Heart right ventricle (tissue), 16 donors: ENCODE measurements around the gene RNF19B. TPM values are rescaled to one million over a fixed set of nuclear protein-coding genes. Genes with fewer than 3 reads are reported as not detected.

Source experiments
- ATAC-seq, 8 donors: fragments of 200-7000 bp; cut with Tn5 transposase; one replicate each; pipeline ENCODE4 v1.9.1; 2020; ENCODE audit warnings: mild to moderate bottlenecking in 8 of 8, moderate library complexity in 8 of 8, moderate number of reproducible peaks in 1 of 8
- DNase-seq, 2 donors: peaks; one replicate each; pipeline ENCODE4 v3.0.0-alpha.2; 2020
- H3K27ac ChIP-seq, 10 donors: fragments of 200-600 bp; sonication (generic) in 2 of 10; one replicate each; pipeline versions ENCODE4 v1.5.0 to v1.8.0; 2020 to 2022; ENCODE audit warnings: mild to moderate bottlenecking in 3 of 10
- H3K27me3 ChIP-seq, 7 donors: fragments of 200-600 bp; one replicate each; pipeline ENCODE4 v1.8.0; 2021 to 2022; ENCODE audit warnings: mild to moderate bottlenecking in 2 of 7
- H3K36me3 ChIP-seq, 9 donors: fragments of 200-600 bp; sonication (generic) in 1 of 9; one replicate each; pipeline versions ENCODE4 v1.5.0 to v1.8.0; 2020 to 2022; ENCODE audit warnings: mild to moderate bottlenecking in 2 of 9
- H3K4me1 ChIP-seq, 9 donors: fragments of 200-600 bp; sonication (generic) in 1 of 9; one replicate each; pipeline versions ENCODE4 v1.5.0 to v1.8.0; 2020 to 2022; ENCODE audit warnings: mild to moderate bottlenecking in 4 of 9
- H3K4me3 ChIP-seq, 10 donors: fragments of 200-600 bp; sonication (generic) in 2 of 10; one replicate each; pipeline versions ENCODE4 v1.5.0 to v1.8.0; 2020 to 2022; ENCODE audit warnings: mild to moderate bottlenecking in 7 of 10, moderate library complexity in 2 of 10
- H3K9me3 ChIP-seq, 11 donors: fragments of 200-600 bp in 10 of 11; sonication (generic) in 2 of 11; one replicate each; pipeline versions ENCODE4 v1.5.0 to v1.8.0; 2013 to 2022; ENCODE audit warnings: mild to moderate bottlenecking in 2 of 11, control low read depth in 1 of 11, moderate library complexity in 1 of 11
- CTCF ChIP-seq, 9 donors: fragments of 200-600 bp; sonication (generic) in 2 of 9; IDR thresholded peaks; one replicate each; pipeline versions ENCODE4 v1.5.0 to v1.8.0; 2021 to 2022; ENCODE audit warnings: antibody characterized with exemption in 9 of 9, mild to moderate bottlenecking in 5 of 9, moderate library complexity in 1 of 9
- WGBS, 2 donors: extraction: QIAGEN DNeasy Blood & Tissue Kit; methylation state at CpG; one replicate each; pipeline ENCODE4 v1.1.7; 2013; ENCODE audit warnings: inconsistent platforms in 1 of 2; 5-methylcytosine and 5-hydroxymethylcytosine counted together
- intact Hi-C, 10 donors: fragments of 100-400 bp; cut with DNase I; formaldehyde crosslinking; loops; one replicate each; pipeline versions ENCODE4 v1.11.1 to v1.14.2; 2022
- polyA plus RNA-seq, 2 donors: library from polyadenylated mRNA; stranded (reverse); fragments of 200-250 nt; gene quantifications; one replicate each; pipeline ENCODE4 v1.2.3, GENCODE V29; 2013
- total RNA-seq, 10 donors: library from RNA; stranded (reverse); fragmentation: NEBNext Ultra II Directional in 3 of 10; extraction: Animal tissue kit (Norgen Biotek cat#: 25700) in 3 of 10; gene quantifications; one replicate each; pipeline versions ENCODE4 v1.2.1 to v1.2.4, GENCODE V29; 2021 to 2023
- donor health status: Arrhythmogenic right ventricular cardiomyopathy.
- donor health status: ischemic (EF 13 %, LVEDD 7.1; RV severe dilation, severe dysfunction).
- donor health status: healthy with polysubstance abuse.
- donor health status: DM: no; HTN: yes; CAD: no.
- donor health status: DM: no; HTN: no; CAD: no.
- donor health status: ischemic (EF 25% LVEDD 6.9; RV normal size, moderate dysfunction).
- donor health status: ischemic (EF 25% LVEDD 5.7; RV mildly dilated, moderate dysfunction).
- donor health status: healthy.
- donor health status: DM: yes; HTN: yes; CAD: no.
- donor health status: Ischemic cardiomyopathy.
- donor health status: ischemic (EF 35%, LVEDD 5.7; RV mildly dilated, moderate dysfunction).
- donor health status: nonischemic (EF 11% LVEDD 7.7; RV severe dilation, severe dysfunction).
- donor health status: DM: yes; HTN: yes; CAD: no.
- donor health status: PGD.
- donor health status: ischemic (EF 29% LVEDD 5.4; RV normal size, mild dysfunction).
- donor health status: nonischemic (EF 23%, LVEDD 6.1; RV moderate dilation, normal function).

The RNF19B gene
- total and polyA plus RNA-seq, 12 donors, result 1.1 to 36.9 (median 13.2) TPM

GRCh38 chr1:33007190-33008050 is 42.8 kb upstream of the RNF19B start:
- Histone ChIP-seq H3K27ac (peak overlapping the region in 4 of 10 donors; percentile 13 to 95 (median 88)), H3K27me3 (no peaks in the 10 kb centered on the region), H3K4me1 (peaks cover 24 to 99% (median 75%) of the 10 kb centered on the region in 9 donors), H3K9me3 (no peaks in the 10 kb centered on the region), H3K4me3 (no peak overlapping the region), H3K36me3 (peaks cover 0 to 42% (median 14%) of the 10 kb centered on the region in 9 donors)
- intact Hi-C loops, result loop anchor here in 3 of 10 donors (5.0 to 10.0 kb wide), 3 partner anchors 40 to 75 kb away; no protein-coding TSS in a partner anchor
- WGBS, 2 donors, result 40 to 56% methylated on average over 6 of the region's 6 CpGs
- peak in 7 of 8 donors; percentile 31 to 74 (median 56) for ATAC-seq
- peak in 8 of 9 donors; percentile 29 to 56 (median 54) for TF ChIP-seq CTCF (IDR thresholded peaks at IDR 0.05)
- peak in 1 of 2 donors; percentile 30 for DNase-seq

- peaks cover 13 to 86% (median 60%) of the 10 kb centered on the region in 9 donors for H3K4me1 ChIP-seq
- TF ChIP-seq CTCF (IDR thresholded peaks at IDR 0.05), result no peak
- 68 to 80% methylated on average over 9 of the region's 9 CpGs for WGBS, 2 donors
Observed at GRCh38 chr1:33005838-33006421, 41.3 kb upstream of the RNF19B start.

GRCh38 chr1:33005117-33005837 is 40.7 kb upstream of the RNF19B start:
- Histone ChIP-seq H3K36me3 (peaks cover 0 to 25% (median 8%) of the 10 kb centered on the region in 9 donors), H3K27ac (peak overlapping the region in 1 of 10 donors; percentile 28), H3K27me3 (no peaks in the 10 kb centered on the region), H3K4me3 (no peak overlapping the region), H3K9me3 (no peaks in the 10 kb centered on the region), H3K4me1 (peaks cover 8 to 86% (median 53%) of the 10 kb centered on the region in 9 donors)
- no peak for ATAC-seq
- intact Hi-C loops, result loop anchor here in 3 of 10 donors (5.0 to 10.0 kb wide), 3 partner anchors 38 to 73 kb away; no protein-coding TSS in a partner anchor
- WGBS, 2 donors, result 81 to 88% methylated on average over 2 of the region's 2 CpGs
- no peak for TF ChIP-seq CTCF (IDR thresholded peaks at IDR 0.05)
- DNase-seq, result no peak

More at GRCh38 chr1:33005838-33006421, 41.3 kb upstream of the RNF19B start:
- intact Hi-C loops, result loop anchor here in 3 of 10 donors (5.0 to 10.0 kb wide), 3 partner anchors 39 to 74 kb away; no protein-coding TSS in a partner anchor
- Histone ChIP-seq H3K36me3 (peaks cover 0 to 30% (median 8%) of the 10 kb centered on the region in 9 donors), H3K9me3 (no peaks in the 10 kb centered on the region), H3K27me3 (no peaks in the 10 kb centered on the region), H3K4me3 (no peak overlapping the region), H3K27ac (peak overlapping the region in 1 of 10 donors; percentile 28)
- DNase-seq (no peak), ATAC-seq (no peak)
